ENCODE data around the gene CHRND. TPM values are rescaled to one million over a fixed set of nuclear protein-coding genes. Genes with fewer than 3 reads are reported as not detected.
A peak's percentile ranks its signal among the peaks of the same experiment; 100 is the strongest.

Gene CHRND
- total RNA-seq, 1 donor from 2014 or later = not detected

DNA sequence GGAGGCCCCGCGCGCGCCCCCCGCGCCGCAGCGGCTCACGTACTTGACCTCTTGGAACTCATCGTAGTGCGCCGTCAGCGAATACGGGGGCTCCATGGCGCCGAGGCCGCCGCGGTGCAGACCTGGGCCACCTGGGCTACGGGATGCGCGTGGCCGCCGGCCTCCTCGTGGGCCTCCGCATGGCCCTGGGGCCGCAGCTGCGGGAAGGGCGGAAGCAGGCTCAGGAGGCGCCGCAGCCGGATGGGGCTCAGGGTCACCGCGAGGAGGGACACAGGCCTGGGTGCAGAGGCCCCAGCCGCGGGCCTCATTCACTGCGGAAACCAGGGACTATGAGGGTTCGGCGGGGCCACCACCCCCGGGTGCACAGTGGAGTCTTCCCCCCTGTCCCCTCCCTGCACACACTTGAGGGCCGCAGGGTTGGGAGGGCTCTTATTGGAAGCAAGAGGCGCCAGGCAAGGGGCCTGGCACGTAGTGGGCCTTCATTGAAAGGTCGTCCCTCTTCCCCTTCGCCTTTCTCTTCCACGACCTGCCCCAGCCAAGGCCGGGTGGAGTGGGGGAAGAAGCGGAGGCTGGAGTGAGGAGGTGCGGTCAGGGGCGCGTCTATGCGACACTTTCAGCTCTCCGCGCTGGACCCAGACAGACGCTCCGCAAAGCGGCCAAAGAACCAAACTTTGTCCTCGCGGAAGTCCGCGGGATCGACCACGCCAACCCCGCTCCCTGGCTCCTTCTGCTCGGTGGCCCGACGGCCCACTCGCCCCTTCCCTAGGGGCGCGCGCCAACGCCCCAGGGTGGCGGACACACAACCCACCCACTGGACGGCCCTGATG lies 39.2 kb upstream of the CHRND start:
- intact Hi-C loops (cut with DNase I) = no loop called here
- ATAC-seq (ENCODE audit: poor library complexity) (no peak), DNase-seq (peak; percentile 20)

DNA sequence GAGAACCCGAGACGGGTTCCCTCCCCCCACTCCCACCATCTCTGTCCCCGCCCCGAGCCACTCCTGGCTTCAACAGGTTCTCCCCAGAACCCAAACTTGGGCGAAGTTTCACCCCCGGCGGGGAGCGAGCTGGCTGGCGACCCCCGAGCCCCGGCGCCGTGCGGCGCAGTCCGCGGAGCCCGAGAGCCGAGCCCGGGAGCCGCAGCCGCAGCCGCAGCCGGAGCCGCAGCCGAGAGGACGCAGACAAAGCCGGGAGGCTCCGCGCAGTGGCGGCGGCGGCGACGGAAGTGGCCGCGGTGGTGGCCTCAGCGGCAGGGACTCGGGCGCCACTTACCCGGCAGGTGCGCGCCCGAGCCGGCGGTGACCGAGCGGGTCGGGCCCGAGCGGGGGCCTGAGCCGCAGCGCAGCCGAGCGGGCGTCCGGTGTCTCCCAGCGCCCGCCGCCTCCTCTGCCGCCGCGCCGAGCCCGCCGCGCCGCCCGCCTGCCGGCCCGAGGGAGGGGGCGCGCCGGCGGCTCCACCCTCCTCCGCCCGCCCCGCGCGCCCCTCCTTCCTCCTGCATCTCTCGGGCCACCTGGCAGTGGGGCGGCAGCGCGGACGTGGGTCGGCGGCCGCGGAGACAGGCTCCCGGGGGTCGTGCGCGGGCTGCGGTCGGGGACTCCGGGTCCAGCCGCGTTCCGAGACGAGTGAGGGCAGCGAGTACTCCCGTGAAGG lies 38.4 kb upstream of the CHRND start, which contains the start of gene ECEL1:
ECEL1 (minus strand) TSS at position 450 of the 712 bp plus-strand sequence. CDS start 1,181 bp downstream, outside the sequence.
- intact Hi-C loops (cut with DNase I) = no loop called here
- ATAC-seq (ENCODE audit: poor library complexity) = no peak
- DNase-seq = peak; percentile 13

GRCh38 chr2:232488097-232488711 lies 37.8 kb upstream of the CHRND start:
- ATAC-seq (ENCODE audit: poor library complexity) (no peak), DNase-seq (peak; percentile 36)
- intact Hi-C loops (cut with DNase I) = no loop called here

DNA sequence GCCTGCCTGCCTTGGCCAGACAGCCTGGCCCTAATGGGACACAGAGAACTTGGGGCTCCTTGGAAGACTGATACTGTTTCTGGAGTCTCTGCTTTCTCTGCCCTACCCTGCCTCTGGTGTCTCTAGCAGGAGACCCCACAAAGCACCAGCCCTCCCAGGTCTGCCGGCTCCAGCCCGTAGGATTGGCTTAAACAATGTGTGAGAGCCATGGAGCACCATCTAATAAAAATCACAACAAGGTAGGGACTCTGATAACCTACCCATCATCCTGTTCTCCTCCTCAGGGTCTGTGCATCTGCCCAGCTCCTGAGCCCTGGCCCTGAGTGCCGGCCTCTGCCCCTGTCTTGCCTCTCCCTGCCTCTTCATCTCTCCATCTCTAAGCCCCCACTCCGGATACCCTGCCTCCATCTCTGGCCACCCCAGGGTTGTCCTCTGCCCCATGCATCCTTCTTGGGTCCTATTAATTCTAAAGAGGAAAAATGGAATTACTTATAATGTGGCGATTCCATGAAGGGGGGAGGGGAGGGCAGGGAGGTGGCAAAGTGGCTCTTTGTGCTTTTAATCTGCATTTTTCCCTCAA lies 37.1 kb upstream of the CHRND start:
- intact Hi-C loops (cut with DNase I) = no loop called here
- DNase-seq = peak; percentile 10
- ATAC-seq (ENCODE audit: poor library complexity) = no peak

- ATAC-seq (ENCODE audit: poor library complexity) = no peak
- intact Hi-C loops (cut with DNase I) = no loop called here
- DNase-seq = peak; percentile 33
Measured at GRCh38 chr2:232489516-232490220, 36.3 kb upstream of the CHRND start.

- ATAC-seq (ENCODE audit: poor library complexity) = no peak
- intact Hi-C loops (cut with DNase I) = no loop called here
- DNase-seq = peak; percentile 43
Measured at GRCh38 chr2:232490221-232491138, 35.5 kb upstream of the CHRND start.

- intact Hi-C loops (cut with DNase I) = no loop called here
- DNase-seq (peak; percentile 8), ATAC-seq (ENCODE audit: poor library complexity) (no peak)
Measured at GRCh38 chr2:232491139-232491780, 34.7 kb upstream of the CHRND start.

- intact Hi-C loops (cut with DNase I) = no loop called here
- no peak for ATAC-seq (ENCODE audit: poor library complexity)
- peak; percentile 4 for DNase-seq
Measured at GRCh38 chr2:232492236-232492848, 33.6 kb upstream of the CHRND start.

- intact Hi-C loops (cut with DNase I) = no loop called here
- DNase-seq (peak; percentile 26), ATAC-seq (ENCODE audit: poor library complexity) (no peak)
Measured at GRCh38 chr2:232492963-232493700, 32.8 kb upstream of the CHRND start.

DNA sequence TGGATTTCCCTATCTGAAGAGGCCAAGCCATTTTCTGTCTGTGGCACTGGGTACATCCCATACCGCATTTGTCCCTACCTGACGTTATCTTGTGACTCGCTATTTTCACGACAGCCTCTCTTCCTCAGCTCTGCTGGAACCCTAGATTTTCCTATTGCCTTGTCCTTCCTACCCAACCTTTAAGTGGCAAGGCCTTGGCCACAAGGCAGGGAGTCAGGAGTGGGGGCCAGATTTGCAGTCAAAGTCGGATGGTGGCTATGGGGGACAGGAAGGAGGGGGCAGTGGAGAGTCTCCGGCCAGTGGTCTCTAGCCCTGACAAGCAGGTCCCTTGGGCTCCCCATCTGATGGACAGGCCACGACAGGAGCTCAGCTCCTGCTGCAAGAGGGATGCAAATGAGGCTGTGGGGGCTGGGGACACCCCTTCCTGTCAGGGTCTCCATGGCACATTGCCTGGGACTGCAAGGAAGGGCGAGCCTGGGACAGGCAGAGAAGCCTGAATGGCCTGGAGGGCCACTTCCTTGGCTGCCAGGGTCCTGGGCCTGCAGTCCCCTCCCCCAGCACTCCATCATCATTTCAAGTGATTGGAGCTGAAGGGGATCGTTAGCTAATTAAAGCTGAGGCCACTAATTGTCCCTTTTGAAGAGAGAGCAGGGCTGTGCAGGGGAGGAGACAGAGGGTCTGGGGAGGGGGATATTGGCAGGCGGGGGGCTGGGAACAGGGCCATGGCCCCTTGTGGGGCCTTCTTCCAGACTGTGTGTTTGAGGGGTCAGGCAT lies 32.1 kb upstream of the CHRND start:
- DNase-seq (peak; percentile 26), ATAC-seq (ENCODE audit: poor library complexity) (no peak)
- intact Hi-C loops (cut with DNase I) = no loop called here

DNA sequence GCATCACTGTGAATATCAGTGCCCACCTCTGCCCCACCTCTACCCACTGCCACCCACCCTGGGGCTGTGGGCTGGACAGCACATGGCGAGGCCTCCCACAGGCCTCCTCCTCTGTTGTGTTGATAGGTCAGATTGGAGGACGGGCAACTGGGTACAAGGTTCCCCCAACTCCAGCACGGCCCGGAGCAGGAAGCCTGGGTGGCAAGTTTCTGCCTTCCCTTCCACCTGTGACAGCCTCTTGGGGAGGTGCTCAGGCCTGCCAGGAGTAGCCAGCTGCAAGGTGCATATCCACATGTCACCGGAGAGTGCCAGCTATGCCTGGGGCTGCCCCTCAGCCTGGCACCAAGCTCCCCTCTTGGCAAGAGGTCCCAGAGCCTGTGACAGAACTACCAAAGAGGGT lies 31.4 kb upstream of the CHRND start:
- DNase-seq (peak; percentile 29), ATAC-seq (ENCODE audit: poor library complexity) (no peak)
- intact Hi-C loops (cut with DNase I) = no loop called here

GRCh38 chr2:232495292-232495691 lies 30.7 kb upstream of the CHRND start:
- DNase-seq = no peak
- no peak for ATAC-seq (ENCODE audit: poor library complexity)
- intact Hi-C loops (cut with DNase I) = no loop called here

DNA sequence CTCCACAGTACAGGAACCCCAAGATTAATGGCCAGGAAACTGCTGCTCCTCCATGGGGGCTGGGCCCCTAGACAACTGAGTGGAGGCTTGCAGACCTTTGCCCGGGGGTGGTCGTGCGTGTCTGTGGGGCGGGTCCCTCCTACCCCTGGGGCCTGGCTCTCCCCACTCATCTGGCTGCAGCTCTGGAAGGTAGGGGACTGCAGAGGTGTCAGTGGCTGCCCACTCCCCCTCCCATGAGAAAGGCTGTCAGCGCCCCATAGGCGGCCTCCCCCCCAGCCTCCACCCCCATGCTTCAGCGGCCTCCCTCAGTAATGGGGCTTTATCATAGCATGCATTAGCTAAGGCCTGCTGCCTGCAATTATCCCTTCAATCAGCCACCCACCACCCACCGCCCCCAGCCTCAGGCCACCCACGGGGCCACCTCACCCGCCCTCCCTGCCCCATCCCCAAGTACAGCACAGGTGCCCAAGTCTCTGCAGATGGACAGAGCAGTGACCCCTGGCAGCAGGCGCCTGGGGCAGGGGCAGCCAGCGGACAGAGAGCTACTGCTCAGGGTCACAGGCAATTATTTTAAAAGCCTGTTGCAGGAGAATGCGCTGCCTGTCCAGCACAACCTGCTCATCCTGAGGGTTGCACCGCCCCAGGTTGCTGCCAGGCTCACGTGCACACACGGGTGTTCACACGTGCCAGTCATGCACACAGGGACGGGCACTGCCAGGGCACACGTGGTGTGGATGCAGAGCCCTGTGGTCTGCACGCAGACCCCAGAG lies 29.3 kb upstream of the CHRND start:
- ATAC-seq (ENCODE audit: poor library complexity) (no peak), DNase-seq (no peak)
- intact Hi-C loops (cut with DNase I) = no loop called here

- DNase-seq = no peak
- no peak for ATAC-seq (ENCODE audit: poor library complexity)
- intact Hi-C loops (cut with DNase I) = no loop called here
Measured at GRCh38 chr2:232497348-232497747, 28.6 kb upstream of the CHRND start.

DNA sequence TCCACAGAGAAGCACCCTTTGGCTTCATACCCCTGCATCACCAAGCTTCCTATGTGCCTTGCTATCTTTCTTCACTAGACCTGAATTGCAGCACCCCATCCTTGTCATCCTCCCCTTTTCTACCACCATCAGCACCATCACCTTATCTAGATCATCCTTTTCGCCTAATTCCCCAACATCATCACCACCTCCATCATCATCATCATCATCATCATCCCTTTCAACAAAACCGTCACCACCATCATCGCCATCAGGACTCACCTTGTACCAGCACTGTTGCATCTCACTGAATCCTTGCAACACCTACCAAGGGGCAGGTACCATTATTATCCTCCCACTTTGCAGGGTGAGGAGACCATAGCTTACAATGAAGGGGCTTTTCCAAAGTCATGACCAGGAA lies 27.5 kb upstream of the CHRND start:
- ATAC-seq (ENCODE audit: poor library complexity) (no peak), DNase-seq (no peak)
- intact Hi-C loops (cut with DNase I) = no loop called here
